A673 (cell line): Measurements from ENCODE around the gene CAPN9. TPM values are rescaled to one million over a fixed set of nuclear protein-coding genes. Genes with fewer than 3 reads are reported as not detected.
"Not testable (repeated sequence)": the region's sequence is repeated elsewhere in the genome, so short reads cannot be mapped to it uniquely, and the experiment has no call there.

ENCODE experiments used
- BruUV-seq: library from RNA; stranded (reverse); fragments of 400-500 nt; replicated peaks from 2 replicates; lab custom pipeline; 2021; lab: Mats Ljungman, UMichigan
- CTCF ChIA-PET: fragments of 300-600 bp; sonication (Branson Sonifier 250); formaldehyde crosslinking; loops from one replicate; lab custom pipeline; 2022; ENCODE audit warnings: antibody characterized with exemption; lab: Charles Lee
- POLR2A ChIA-PET: fragments of 300-600 bp; sonication (Branson Sonifier 250); formaldehyde crosslinking; loops from one replicate; lab custom pipeline; 2022; ENCODE audit warnings: antibody characterized with exemption; ENCODE audit not compliant: low non-redundant PET; lab: Charles Lee
- DNase-seq: peaks from one replicate; pipeline ENCODE4 v3.0.0-alpha.2; 2015; ENCODE audit warnings: low spot score
- H3K27ac ChIP-seq: fragments of 200-600 bp; sonication (generic); 2 replicates; pipeline ENCODE4 v1.5.1; 2016; ENCODE audit warnings: mixed run types, low read depth, mild to moderate bottlenecking, mixed read lengths, antibody characterized with exemption, low read length; ENCODE audit not compliant: poor library complexity, severe bottlenecking
- H3K27me3 ChIP-seq: fragments of 200-600 bp; sonication (generic); replicated peaks from 2 replicates; pipeline ENCODE4 v1.6.1; 2017; ENCODE audit warnings: mixed run types, low read depth, mild to moderate bottlenecking, mixed read lengths, antibody characterized with exemption, low read length; ENCODE audit not compliant: insufficient read depth, poor library complexity
- H3K36me3 ChIP-seq: fragments of 200-600 bp; sonication (generic); 2 replicates; pipeline ENCODE4 v1.6.1; 2016; ENCODE audit warnings: mixed run types, mild to moderate bottlenecking, mixed read lengths, antibody characterized with exemption, low read length; ENCODE audit not compliant: insufficient read depth, poor library complexity, severe bottlenecking
- H3K4me1 ChIP-seq: fragments of 200-600 bp; sonication (generic); 2 replicates; pipeline ENCODE4 v1.6.1; 2017; ENCODE audit warnings: mixed run types, mild to moderate bottlenecking, mixed read lengths, antibody characterized with exemption, low read length; ENCODE audit not compliant: insufficient read depth, poor library complexity, severe bottlenecking
- H3K4me3 ChIP-seq: fragments of 200-600 bp; sonication (generic); 2 replicates; pipeline ENCODE4 v1.5.1; 2016; ENCODE audit warnings: low read depth, mixed run types, mild to moderate bottlenecking, mixed read lengths, low read length; ENCODE audit not compliant: poor library complexity, severe bottlenecking
- H3K9me3 ChIP-seq: fragments of 200-600 bp; sonication (generic); 2 replicates; pipeline ENCODE4 v1.6.1; 2016; ENCODE audit warnings: mixed run types, low read depth, mild to moderate bottlenecking, mixed read lengths, antibody characterized with exemption, low read length; ENCODE audit not compliant: poor library complexity, severe bottlenecking
- EZH2 ChIP-seq: fragments of 200-600 bp; sonication (generic); IDR thresholded peaks from 2 replicates; pipeline ENCODE4 v1.6.1; 2017; ENCODE audit warnings: borderline replicate concordance, low read depth, mild to moderate bottlenecking, mixed read lengths, antibody characterized with exemption, low read length; ENCODE audit not compliant: poor library complexity, severe bottlenecking
- intact Hi-C: fragments of 100-400 bp; cut with micrococcal nuclease; formaldehyde crosslinking; loops from one replicate; pipeline ENCODE4 v1.10.0; 2022; ENCODE audit not compliant: unreplicated experiment
- total RNA-seq: library from RNA; stranded (reverse); gene quantifications from 2 replicates; pipeline ENCODE4 v1.2.3, GENCODE V29; 2021
- TF ChIP-seq, protein P1 (sequence below): fragments of 300-800, 200-600 bp; sonication (generic); conservative IDR thresholded peaks from 2 replicates; pipeline ENCODE4 v1.5.1; 2017; ENCODE audit warnings: low read depth, mild to moderate bottlenecking, antibody characterized with exemption, low read length, moderate library complexity, mixed read lengths

CAPN9 gene
- total RNA-seq, 1 experiment from 2014 or later, result not detected

DNA sequence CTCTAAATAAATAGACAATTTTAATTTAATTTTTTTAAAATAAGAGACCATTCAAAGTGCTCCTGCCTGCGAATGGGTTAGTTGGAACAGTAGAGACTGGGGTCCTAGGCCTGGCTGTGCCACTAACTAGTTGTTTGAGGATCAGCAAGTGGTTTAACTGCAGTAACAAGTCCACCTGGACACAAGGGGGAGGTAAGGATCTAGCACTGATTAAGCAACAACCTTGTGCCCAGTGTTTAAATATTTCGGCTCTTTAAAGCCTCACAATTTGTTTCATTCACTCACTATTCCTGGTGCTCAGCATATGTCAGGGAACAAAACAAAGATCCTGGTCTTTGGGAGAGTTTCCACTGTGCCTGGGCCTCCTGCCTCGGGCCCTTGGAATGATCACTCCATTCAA, 31.7 kb upstream of the CAPN9 start:
- Histone ChIP-seq H3K27me3 (no peaks in the 10 kb centered on the region), H3K36me3 (no peaks in the 10 kb centered on the region), H3K4me1 (no peaks in the 10 kb centered on the region), H3K27ac (no peak overlapping the region), H3K4me3 (no peak overlapping the region), H3K9me3 (no peaks in the 10 kb centered on the region)
- intact Hi-C loops, result no loop called here
- CTCF ChIA-PET, result no interaction called here
- DNase-seq, result no peak
- TF ChIP-seq, protein P1, sequence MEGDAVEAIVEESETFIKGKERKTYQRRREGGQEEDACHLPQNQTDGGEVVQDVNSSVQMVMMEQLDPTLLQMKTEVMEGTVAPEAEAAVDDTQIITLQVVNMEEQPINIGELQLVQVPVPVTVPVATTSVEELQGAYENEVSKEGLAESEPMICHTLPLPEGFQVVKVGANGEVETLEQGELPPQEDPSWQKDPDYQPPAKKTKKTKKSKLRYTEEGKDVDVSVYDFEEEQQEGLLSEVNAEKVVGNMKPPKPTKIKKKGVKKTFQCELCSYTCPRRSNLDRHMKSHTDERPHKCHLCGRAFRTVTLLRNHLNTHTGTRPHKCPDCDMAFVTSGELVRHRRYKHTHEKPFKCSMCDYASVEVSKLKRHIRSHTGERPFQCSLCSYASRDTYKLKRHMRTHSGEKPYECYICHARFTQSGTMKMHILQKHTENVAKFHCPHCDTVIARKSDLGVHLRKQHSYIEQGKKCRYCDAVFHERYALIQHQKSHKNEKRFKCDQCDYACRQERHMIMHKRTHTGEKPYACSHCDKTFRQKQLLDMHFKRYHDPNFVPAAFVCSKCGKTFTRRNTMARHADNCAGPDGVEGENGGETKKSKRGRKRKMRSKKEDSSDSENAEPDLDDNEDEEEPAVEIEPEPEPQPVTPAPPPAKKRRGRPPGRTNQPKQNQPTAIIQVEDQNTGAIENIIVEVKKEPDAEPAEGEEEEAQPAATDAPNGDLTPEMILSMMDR, result no peak
- TF ChIP-seq EZH2, result no peak
- no TSS peak for BruUV-seq
- POLR2A ChIA-PET, result no interaction called here

- H3K9me3 ChIP-seq, H3K27me3 ChIP-seq, intact Hi-C loops, H3K4me3 ChIP-seq, H3K4me1 ChIP-seq, CTCF ChIA-PET, POLR2A ChIA-PET, DNase-seq, H3K36me3 ChIP-seq, H3K27ac ChIP-seq, BruUV-seq: not testable (repeated sequence)
Observed at GRCh38 chr1:230716453-230716852, 30.7 kb upstream of the CAPN9 start.

DNA sequence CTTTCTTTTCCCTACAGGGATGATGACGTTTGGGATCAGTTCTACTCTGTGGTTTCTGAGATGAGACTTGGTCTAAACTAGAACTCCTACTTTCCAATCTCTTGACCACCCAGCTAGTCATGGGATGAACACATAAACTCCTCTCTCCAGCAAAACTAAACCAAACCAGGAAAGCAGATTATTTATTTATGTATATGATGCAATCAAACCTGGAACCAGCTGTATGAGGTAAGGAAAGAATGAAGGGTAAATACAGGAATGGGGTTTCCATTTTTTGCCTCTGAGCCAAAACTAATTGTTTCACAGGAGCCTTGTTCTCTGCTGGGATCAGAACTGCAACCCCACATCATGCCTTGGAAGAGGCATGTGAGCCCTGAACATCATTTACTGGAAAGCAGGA, 29.9 kb upstream of the CAPN9 start:
- no peak overlapping the region for H3K4me3 ChIP-seq
- H3K27ac ChIP-seq, result no peak overlapping the region
- DNase-seq, result no peak
- H3K9me3 ChIP-seq, result no peaks in the 10 kb centered on the region
- H3K36me3 ChIP-seq, result no peaks in the 10 kb centered on the region
- BruUV-seq, result no TSS peak
- no peak for TF ChIP-seq EZH2
- TF ChIP-seq, protein P1, result no peak
- intact Hi-C loops, result no loop called here
- ChIA-PET CTCF (no interaction called here), POLR2A (no interaction called here)
- H3K4me1 ChIP-seq, result no peaks in the 10 kb centered on the region
- no peaks in the 10 kb centered on the region for H3K27me3 ChIP-seq

DNA sequence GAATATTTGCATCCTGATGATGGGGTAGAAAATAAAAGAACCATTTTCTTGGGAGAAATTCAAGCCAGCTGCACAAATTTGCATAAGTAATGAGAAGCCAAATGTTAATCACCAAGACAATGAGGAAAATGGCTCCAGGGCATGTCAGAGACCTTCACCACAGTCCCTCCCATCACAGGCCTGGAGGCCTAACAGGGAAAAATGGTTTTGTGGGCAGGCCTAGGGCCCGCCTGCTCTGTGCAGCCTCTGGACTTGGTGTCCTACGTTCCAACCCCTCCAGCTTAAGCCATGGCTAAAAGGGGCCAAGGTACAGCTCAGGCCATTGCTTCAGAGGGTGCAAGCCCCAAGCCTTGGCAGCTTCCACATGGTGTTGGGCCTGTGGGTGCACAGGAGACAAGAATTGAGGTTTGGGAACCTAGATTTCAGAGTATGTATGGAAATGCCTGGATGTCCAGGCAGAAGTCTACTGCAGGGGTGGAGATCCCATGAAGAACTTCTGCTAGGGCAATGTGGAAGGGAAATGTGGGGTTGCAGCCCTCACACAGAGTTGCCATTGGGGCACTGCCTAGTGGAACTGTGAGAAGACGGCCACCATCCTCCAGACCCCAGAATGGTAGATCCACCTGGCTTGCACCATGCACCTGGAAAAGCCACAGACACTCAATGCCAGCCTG, 25.2 kb upstream of the CAPN9 start:
- H3K36me3 ChIP-seq, H3K4me1 ChIP-seq, H3K4me3 ChIP-seq, intact Hi-C loops, BruUV-seq, H3K9me3 ChIP-seq, CTCF ChIA-PET, H3K27me3 ChIP-seq, POLR2A ChIA-PET, H3K27ac ChIP-seq, DNase-seq: not testable (repeated sequence)
